Esophagus muscularis mucosa (tissue), 4 donors: Measurements from ENCODE around the gene STAC. TPM values are rescaled to one million over a fixed set of nuclear protein-coding genes. Genes with fewer than 3 reads are reported as not detected.
A peak's percentile ranks its signal among the peaks of the same experiment; 100 is the strongest.

ENCODE experiments used
- DNase-seq: peaks from one replicate; pipeline ENCODE4 v3.0.0-alpha.2; 2017; ENCODE audit errors: extremely low spot score
- H3K27ac ChIP-seq, 4 donors: fragments of 200-600 bp; sonication (generic); replicated peaks in 1 of 4; 1 replicate in 3 of 4; 2 replicates in 1 of 4; pipeline ENCODE4 v1.5.1; 2016 to 2019; ENCODE audit warnings: mild to moderate bottlenecking in 1 of 4
- H3K27me3 ChIP-seq, 4 donors: fragments of 200-600 bp; sonication (generic); one replicate each; pipeline versions ENCODE4 v1.5.1 to v1.6.0; 2016 to 2019
- H3K36me3 ChIP-seq, 4 donors: fragments of 200-600 bp; sonication (generic); one replicate each; pipeline ENCODE4 v1.5.1; 2016 to 2019
- H3K4me1 ChIP-seq, 4 donors: fragments of 200-600 bp; sonication (generic); one replicate each; pipeline ENCODE4 v1.5.1; 2016 to 2019
- H3K4me3 ChIP-seq, 4 donors: fragments of 200-600 bp; sonication (generic); 1 replicate in 2 of 4; 2 replicates in 2 of 4; pipeline ENCODE4 v1.5.1; 2016 to 2019; ENCODE audit warnings: mild to moderate bottlenecking in 4 of 4, moderate library complexity in 1 of 4
- H3K9me3 ChIP-seq, 4 donors: fragments of 200-600 bp; sonication (generic); 1 replicate in 3 of 4; 2 replicates in 1 of 4; pipeline ENCODE4 v1.5.1; 2016 to 2019
- EP300 ChIP-seq: sonication (generic); formaldehyde crosslinking; IDR thresholded peaks from one replicate; pipeline ENCODE4 v1.6.1; 2017; ENCODE audit warnings: antibody characterized with exemption
- POLR2A ChIP-seq: fragments of 450-650 bp; IDR thresholded peaks from one replicate; pipeline ENCODE4 v1.6.1; 2017; ENCODE audit warnings: antibody characterized with exemption, moderate library complexity, mild to moderate bottlenecking, low read depth
- POLR2AphosphoS5 ChIP-seq, 2 donors: sonication (generic); formaldehyde crosslinking; IDR thresholded peaks; one replicate each; pipeline ENCODE4 v1.6.1; 2017; ENCODE audit warnings: antibody characterized with exemption in 2 of 2
- WGBS: methylation state at CpG from one replicate; pipeline ENCODE4 v1.1.5; 2018; 5-methylcytosine and 5-hydroxymethylcytosine counted together
- intact Hi-C: fragments of 100-400 bp; cut with DNase I; formaldehyde crosslinking; loops from one replicate; pipeline ENCODE4 v1.15.1; 2023
- total RNA-seq, 4 donors: library from RNA; depleted of rRNA; stranded (reverse); fragments of >200 nt; gene quantifications; one replicate each; pipeline versions ENCODE4 v1.1.0 to v1.2.1, GENCODE V29; 2016
- TF ChIP-seq, protein P1 (sequence below), 3 experiments: fragments of 200-600 bp in 2 of 3; fragments of 450-650 bp in 1 of 3; sonication (generic) in 2 of 3; IDR thresholded peaks; one replicate each; pipeline ENCODE4 v1.5.1; 2017 to 2019; ENCODE audit warnings: antibody characterized with exemption in 3 of 3, mild to moderate bottlenecking in 2 of 3, moderate library complexity in 1 of 3

The STAC gene
- total RNA-seq, 4 donors from 2014 or later: 7.1 to 11.9 (median 8.0) TPM

DNA sequence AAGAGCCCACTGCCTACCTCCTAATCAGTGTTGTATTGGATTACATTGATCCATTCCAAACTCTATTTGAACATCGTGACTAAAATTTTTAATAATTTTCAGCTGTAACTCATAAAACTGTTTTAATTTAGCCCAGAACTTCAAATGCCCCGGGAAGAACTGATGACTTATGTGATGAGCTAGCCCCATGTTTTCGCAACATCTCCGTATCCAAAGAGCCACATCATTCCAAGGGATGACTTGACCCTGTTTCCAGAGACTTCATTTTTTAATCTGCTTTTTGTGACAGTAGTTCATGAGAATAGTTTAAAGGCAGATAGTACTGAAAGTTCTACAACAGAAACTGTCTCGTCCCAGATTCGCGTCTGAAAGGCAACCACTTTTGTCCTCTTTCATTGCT is 97.4 kb downstream of the STAC start:
- 84% methylated on average over 7 of the region's 7 CpGs for WGBS
- H3K27ac ChIP-seq: peak overlapping the region in 1 of 4 donors; percentile 9

GRCh38 chr3:36480911-36481648 is 100.8 kb downstream of the STAC start:
- intact Hi-C loops: no loop called here
- H3K36me3 ChIP-seq: no peaks in the 10 kb centered on the region
- no peak overlapping the region for H3K27ac ChIP-seq
- 59% methylated on average over 2 of the region's 2 CpGs for WGBS
- no peaks in the 10 kb centered on the region for H3K27me3 ChIP-seq
- TF ChIP-seq POLR2A (no peak), EP300 (no peak), POLR2AphosphoS5 (IDR thresholded peaks at IDR 0.05) (no peak)
- TF ChIP-seq, protein P1, sequence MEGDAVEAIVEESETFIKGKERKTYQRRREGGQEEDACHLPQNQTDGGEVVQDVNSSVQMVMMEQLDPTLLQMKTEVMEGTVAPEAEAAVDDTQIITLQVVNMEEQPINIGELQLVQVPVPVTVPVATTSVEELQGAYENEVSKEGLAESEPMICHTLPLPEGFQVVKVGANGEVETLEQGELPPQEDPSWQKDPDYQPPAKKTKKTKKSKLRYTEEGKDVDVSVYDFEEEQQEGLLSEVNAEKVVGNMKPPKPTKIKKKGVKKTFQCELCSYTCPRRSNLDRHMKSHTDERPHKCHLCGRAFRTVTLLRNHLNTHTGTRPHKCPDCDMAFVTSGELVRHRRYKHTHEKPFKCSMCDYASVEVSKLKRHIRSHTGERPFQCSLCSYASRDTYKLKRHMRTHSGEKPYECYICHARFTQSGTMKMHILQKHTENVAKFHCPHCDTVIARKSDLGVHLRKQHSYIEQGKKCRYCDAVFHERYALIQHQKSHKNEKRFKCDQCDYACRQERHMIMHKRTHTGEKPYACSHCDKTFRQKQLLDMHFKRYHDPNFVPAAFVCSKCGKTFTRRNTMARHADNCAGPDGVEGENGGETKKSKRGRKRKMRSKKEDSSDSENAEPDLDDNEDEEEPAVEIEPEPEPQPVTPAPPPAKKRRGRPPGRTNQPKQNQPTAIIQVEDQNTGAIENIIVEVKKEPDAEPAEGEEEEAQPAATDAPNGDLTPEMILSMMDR (IDR thresholded peaks at IDR 0.05): no peak
- no peaks in the 10 kb centered on the region for H3K9me3 ChIP-seq
- H3K4me3 ChIP-seq: no peak overlapping the region
- H3K4me1 ChIP-seq: peaks cover 0 to 7% (median 0%) of the 10 kb centered on the region in 4 donors
- no peak for DNase-seq

More for the DNA sequence above, 97.4 kb downstream of the STAC start:
- Histone ChIP-seq H3K27me3 (no peaks in the 10 kb centered on the region), H3K9me3 (no peaks in the 10 kb centered on the region), H3K4me3 (no peak overlapping the region), H3K36me3 (no peaks in the 10 kb centered on the region), H3K4me1 (peaks cover 0 to 7% (median 0%) of the 10 kb centered on the region in 4 donors)
- DNase-seq: no peak
- TF ChIP-seq POLR2AphosphoS5 (IDR thresholded peaks at IDR 0.05) (no peak), EP300 (no peak), POLR2A (no peak)
- TF ChIP-seq, protein P1 (IDR thresholded peaks at IDR 0.05): no peak
- intact Hi-C loops: no loop called here

GRCh38 chr3:36482256-36482655 is 102.0 kb downstream of the STAC start:
- Histone ChIP-seq H3K27me3 (no peaks in the 10 kb centered on the region), H3K9me3 (no peaks in the 10 kb centered on the region), H3K27ac (no peak overlapping the region), H3K4me3 (no peak overlapping the region), H3K4me1 (peaks cover 0 to 7% (median 0%) of the 10 kb centered on the region in 4 donors), H3K36me3 (no peaks in the 10 kb centered on the region)
- TF ChIP-seq, protein P1 (IDR thresholded peaks at IDR 0.05): no peak
- TF ChIP-seq POLR2A (no peak), EP300 (no peak), POLR2AphosphoS5 (IDR thresholded peaks at IDR 0.05) (no peak)
- intact Hi-C loops: no loop called here
- no peak for DNase-seq
- WGBS: 82% methylated on average over 4 of the region's 4 CpGs

GRCh38 chr3:36482880-36483279 is 102.6 kb downstream of the STAC start:
- 86% methylated on average over 3 of the region's 3 CpGs for WGBS

More at GRCh38 chr3:36482880-36483279, 102.6 kb downstream of the STAC start:
- Histone ChIP-seq H3K36me3 (no peaks in the 10 kb centered on the region), H3K27ac (no peak overlapping the region), H3K4me1 (peaks cover 0 to 7% (median 0%) of the 10 kb centered on the region in 4 donors), H3K27me3 (no peaks in the 10 kb centered on the region), H3K4me3 (no peak overlapping the region), H3K9me3 (no peaks in the 10 kb centered on the region)
- no peak for DNase-seq
- intact Hi-C loops: no loop called here
- TF ChIP-seq POLR2AphosphoS5 (IDR thresholded peaks at IDR 0.05) (no peak), EP300 (no peak), POLR2A (no peak)
- TF ChIP-seq, protein P1 (IDR thresholded peaks at IDR 0.05): no peak
